GM12878 (cell line): ENCODE data around the gene PFN3.

Source experiments
- BRCA1 ChIP-seq: IDR thresholded peaks from 2 replicates; pipeline ENCODE4 v1.6.1; 2011; ENCODE audit warnings: low read depth, low read length, improper control_type of control experiment
- PAX8 ChIP-seq: fragments of 450-650 bp; IDR thresholded peaks from 2 replicates; pipeline ENCODE4 v1.6.1; 2017; ENCODE audit warnings: mild to moderate bottlenecking, moderate library complexity
- POLR2AphosphoS2 ChIP-seq: IDR thresholded peaks from 2 replicates; pipeline ENCODE4 v1.6.1; 2011; ENCODE audit warnings: low read depth, mild to moderate bottlenecking, low read length, improper control_type of control experiment, moderate library complexity
- YY1 ChIP-seq: IDR thresholded peaks from 2 replicates; pipeline ENCODE4 v1.6.1; 2011; ENCODE audit warnings: low read depth, mild to moderate bottlenecking, low read length
- ZZZ3 ChIP-seq: IDR thresholded peaks from 2 replicates; pipeline ENCODE4 v1.6.1; 2011; ENCODE audit warnings: low read depth; ENCODE audit not compliant: control insufficient read depth, insufficient read length
- TF ChIP-seq, protein P1 (sequence below): IDR thresholded peaks from 2 replicates; pipeline ENCODE4 v1.6.1; 2012; ENCODE audit warnings: mild to moderate bottlenecking, low read depth, low read length

- TF ChIP-seq PAX8 (no peak), BRCA1 (no peak), POLR2AphosphoS2 (no peak), YY1 (no peak), ZZZ3 (no peak)
- TF ChIP-seq, protein P1, sequence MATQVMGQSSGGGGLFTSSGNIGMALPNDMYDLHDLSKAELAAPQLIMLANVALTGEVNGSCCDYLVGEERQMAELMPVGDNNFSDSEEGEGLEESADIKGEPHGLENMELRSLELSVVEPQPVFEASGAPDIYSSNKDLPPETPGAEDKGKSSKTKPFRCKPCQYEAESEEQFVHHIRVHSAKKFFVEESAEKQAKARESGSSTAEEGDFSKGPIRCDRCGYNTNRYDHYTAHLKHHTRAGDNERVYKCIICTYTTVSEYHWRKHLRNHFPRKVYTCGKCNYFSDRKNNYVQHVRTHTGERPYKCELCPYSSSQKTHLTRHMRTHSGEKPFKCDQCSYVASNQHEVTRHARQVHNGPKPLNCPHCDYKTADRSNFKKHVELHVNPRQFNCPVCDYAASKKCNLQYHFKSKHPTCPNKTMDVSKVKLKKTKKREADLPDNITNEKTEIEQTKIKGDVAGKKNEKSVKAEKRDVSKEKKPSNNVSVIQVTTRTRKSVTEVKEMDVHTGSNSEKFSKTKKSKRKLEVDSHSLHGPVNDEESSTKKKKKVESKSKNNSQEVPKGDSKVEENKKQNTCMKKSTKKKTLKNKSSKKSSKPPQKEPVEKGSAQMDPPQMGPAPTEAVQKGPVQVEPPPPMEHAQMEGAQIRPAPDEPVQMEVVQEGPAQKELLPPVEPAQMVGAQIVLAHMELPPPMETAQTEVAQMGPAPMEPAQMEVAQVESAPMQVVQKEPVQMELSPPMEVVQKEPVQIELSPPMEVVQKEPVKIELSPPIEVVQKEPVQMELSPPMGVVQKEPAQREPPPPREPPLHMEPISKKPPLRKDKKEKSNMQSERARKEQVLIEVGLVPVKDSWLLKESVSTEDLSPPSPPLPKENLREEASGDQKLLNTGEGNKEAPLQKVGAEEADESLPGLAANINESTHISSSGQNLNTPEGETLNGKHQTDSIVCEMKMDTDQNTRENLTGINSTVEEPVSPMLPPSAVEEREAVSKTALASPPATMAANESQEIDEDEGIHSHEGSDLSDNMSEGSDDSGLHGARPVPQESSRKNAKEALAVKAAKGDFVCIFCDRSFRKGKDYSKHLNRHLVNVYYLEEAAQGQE: no peak
Measured at GRCh38 chr5:177371120-177372033, 29.1 kb downstream of the PFN3 start.
